ENCODE data around the gene SULT1E1.

SULT1E1 gene

DNA sequence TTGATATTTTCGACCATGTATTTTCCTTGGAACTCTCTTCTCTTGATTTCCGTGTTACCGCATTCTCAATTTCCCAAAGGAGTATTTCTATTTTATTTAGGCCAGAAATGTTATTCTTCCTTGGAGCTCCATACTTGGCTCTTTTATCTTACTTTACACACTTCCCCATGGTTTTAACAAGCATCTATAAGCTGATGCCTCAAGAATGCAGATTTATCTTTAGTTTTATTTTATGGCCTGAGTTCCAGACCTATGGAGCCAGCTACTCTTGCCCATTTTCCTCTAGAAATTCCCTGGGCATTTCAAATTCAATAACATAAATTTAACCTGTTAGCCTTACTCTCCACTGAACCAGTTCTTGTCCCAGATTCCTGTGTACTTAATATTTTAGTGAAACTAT is 43.7 kb downstream of the SULT1E1 start:
- H3K4me2 ChIP-seq (ENCODE audit: low read length), result no peak overlapping the region
- H3K9ac ChIP-seq (ENCODE audit: low read length), result no peak overlapping the region
- no peaks in the 10 kb centered on the region for H3K36me3 ChIP-seq (replicated peaks; ENCODE audit: low read depth, low read length)
- no peak overlapping the region for H3K4me3 ChIP-seq (ENCODE audit: low read length)
- H3K79me2 ChIP-seq (ENCODE audit: low read length), result no peaks in the 10 kb centered on the region
- no peaks in the 10 kb centered on the region for H3K4me1 ChIP-seq (ENCODE audit: low read length)
- H4K20me1 ChIP-seq (ENCODE audit: insufficient read depth, low read length), result no peaks in the 10 kb centered on the region
- TF ChIP-seq EZH2phosphoT487 (IDR thresholded peaks at IDR 0.05; ENCODE audit: low read depth), result no peak
- TF ChIP-seq, protein P1, sequence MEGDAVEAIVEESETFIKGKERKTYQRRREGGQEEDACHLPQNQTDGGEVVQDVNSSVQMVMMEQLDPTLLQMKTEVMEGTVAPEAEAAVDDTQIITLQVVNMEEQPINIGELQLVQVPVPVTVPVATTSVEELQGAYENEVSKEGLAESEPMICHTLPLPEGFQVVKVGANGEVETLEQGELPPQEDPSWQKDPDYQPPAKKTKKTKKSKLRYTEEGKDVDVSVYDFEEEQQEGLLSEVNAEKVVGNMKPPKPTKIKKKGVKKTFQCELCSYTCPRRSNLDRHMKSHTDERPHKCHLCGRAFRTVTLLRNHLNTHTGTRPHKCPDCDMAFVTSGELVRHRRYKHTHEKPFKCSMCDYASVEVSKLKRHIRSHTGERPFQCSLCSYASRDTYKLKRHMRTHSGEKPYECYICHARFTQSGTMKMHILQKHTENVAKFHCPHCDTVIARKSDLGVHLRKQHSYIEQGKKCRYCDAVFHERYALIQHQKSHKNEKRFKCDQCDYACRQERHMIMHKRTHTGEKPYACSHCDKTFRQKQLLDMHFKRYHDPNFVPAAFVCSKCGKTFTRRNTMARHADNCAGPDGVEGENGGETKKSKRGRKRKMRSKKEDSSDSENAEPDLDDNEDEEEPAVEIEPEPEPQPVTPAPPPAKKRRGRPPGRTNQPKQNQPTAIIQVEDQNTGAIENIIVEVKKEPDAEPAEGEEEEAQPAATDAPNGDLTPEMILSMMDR (IDR thresholded peaks at IDR 0.05; ENCODE audit: low read depth, low read length), result no peak
- H2AFZ ChIP-seq (ENCODE audit: low read depth, low read length), result no peak overlapping the region
- no peak overlapping the region for H3K27ac ChIP-seq (ENCODE audit: low read length)
- H3K9me3 ChIP-seq (ENCODE audit: insufficient read depth, low read length), result no peaks in the 10 kb centered on the region
- H3K27me3 ChIP-seq (ENCODE audit: low read depth, low read length), result no peaks in the 10 kb centered on the region

DNA sequence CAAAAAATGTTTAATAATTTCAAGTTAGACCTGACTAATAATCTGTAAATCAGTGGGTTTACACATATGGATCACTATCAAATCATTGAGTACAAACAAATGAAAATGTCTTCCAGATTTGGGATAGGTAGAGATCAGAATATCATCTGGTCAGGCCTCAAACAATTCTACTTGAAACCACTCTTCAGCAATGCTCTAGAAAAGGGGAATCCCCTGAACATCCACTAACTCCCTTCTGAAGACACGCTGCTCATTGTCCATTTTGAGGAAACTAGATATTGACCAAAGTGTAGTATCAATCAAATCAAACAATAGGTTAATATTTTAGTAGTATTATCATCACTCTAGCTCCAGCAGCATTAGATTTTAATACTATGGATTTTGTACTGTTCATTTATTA is 46.3 kb downstream of the SULT1E1 start:
- H3K27ac ChIP-seq (ENCODE audit: low read length), result no peak overlapping the region
- H3K36me3 ChIP-seq (replicated peaks; ENCODE audit: low read depth, low read length), result no peaks in the 10 kb centered on the region
- H3K79me2 ChIP-seq (ENCODE audit: low read length), result no peaks in the 10 kb centered on the region
- no peaks in the 10 kb centered on the region for H4K20me1 ChIP-seq (ENCODE audit: insufficient read depth, low read length)
- no peak overlapping the region for H3K4me3 ChIP-seq (ENCODE audit: low read length)
- H3K9me3 ChIP-seq (ENCODE audit: insufficient read depth, low read length), result no peaks in the 10 kb centered on the region
- no peak for TF ChIP-seq EZH2phosphoT487 (IDR thresholded peaks at IDR 0.05; ENCODE audit: low read depth)
- TF ChIP-seq, protein P1 (IDR thresholded peaks at IDR 0.05; ENCODE audit: low read depth, low read length), result no peak
- no peaks in the 10 kb centered on the region for H3K4me1 ChIP-seq (ENCODE audit: low read length)
- no peaks in the 10 kb centered on the region for H3K27me3 ChIP-seq (ENCODE audit: low read depth, low read length)
- no peak overlapping the region for H2AFZ ChIP-seq (ENCODE audit: low read depth, low read length)
- no peak overlapping the region for H3K9ac ChIP-seq (ENCODE audit: low read length)
- no peak overlapping the region for H3K4me2 ChIP-seq (ENCODE audit: low read length)

DNA sequence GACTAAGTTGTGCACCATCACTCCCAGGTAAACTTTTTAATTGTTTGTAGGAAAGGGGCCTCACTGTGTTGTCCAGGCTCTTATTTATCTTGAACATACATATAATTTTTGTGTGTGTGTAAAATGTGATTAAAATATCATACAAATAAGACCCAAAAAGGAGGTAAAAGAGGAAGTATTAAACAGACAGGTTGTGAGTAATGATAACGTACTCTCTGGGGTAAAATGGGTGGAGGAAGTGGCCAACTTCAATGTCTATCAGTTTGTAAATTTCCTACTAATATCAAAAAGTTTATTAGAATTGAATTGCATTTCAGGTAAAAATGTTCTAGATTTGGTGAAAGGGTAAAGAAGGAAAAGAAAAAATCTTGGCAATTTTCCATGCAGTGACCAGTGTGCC is 48.8 kb downstream of the SULT1E1 start:
- no peaks in the 10 kb centered on the region for H3K36me3 ChIP-seq (replicated peaks; ENCODE audit: low read depth, low read length)
- no peak overlapping the region for H3K27ac ChIP-seq (ENCODE audit: low read length)
- H3K4me1 ChIP-seq (ENCODE audit: low read length), result no peaks in the 10 kb centered on the region
- no peak for TF ChIP-seq EZH2phosphoT487 (IDR thresholded peaks at IDR 0.05; ENCODE audit: low read depth)
- TF ChIP-seq, protein P1 (IDR thresholded peaks at IDR 0.05; ENCODE audit: low read depth, low read length), result no peak
- no peaks in the 10 kb centered on the region for H3K9me3 ChIP-seq (ENCODE audit: insufficient read depth, low read length)
- no peak overlapping the region for H3K9ac ChIP-seq (ENCODE audit: low read length)
- H3K79me2 ChIP-seq (ENCODE audit: low read length), result no peaks in the 10 kb centered on the region
- no peak overlapping the region for H2AFZ ChIP-seq (ENCODE audit: low read depth, low read length)
- H3K27me3 ChIP-seq (ENCODE audit: low read depth, low read length), result no peaks in the 10 kb centered on the region
- H4K20me1 ChIP-seq (ENCODE audit: insufficient read depth, low read length), result no peaks in the 10 kb centered on the region
- no peak overlapping the region for H3K4me2 ChIP-seq (ENCODE audit: low read length)
- H3K4me3 ChIP-seq (ENCODE audit: low read length), result no peak overlapping the region

DNA sequence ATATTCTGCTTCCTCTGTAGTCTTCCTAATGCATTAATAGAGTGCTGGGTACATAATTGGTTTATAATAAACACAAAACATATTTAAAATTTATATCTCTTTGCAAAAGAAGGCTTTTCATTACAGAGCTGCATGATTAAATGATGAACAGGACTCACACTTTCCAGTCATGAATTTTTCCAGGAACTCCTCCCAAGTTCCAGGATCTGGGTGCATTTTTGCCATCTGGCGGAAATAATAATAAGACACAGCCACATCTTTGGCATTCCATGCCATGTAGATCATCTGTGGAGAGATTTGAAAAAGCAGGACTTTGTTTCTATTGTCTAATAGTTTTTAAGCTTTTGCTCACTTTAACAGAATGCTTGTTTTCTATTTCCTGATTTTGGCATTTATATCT is 59.3 kb downstream of the SULT1E1 start:
- H4K20me1 ChIP-seq (ENCODE audit: insufficient read depth, low read length), result no peaks in the 10 kb centered on the region
- TF ChIP-seq, protein P1 (IDR thresholded peaks at IDR 0.05; ENCODE audit: low read depth, low read length), result no peak
- TF ChIP-seq EZH2phosphoT487 (IDR thresholded peaks at IDR 0.05; ENCODE audit: low read depth), result no peak
- H3K4me2 ChIP-seq (ENCODE audit: low read length), result no peak overlapping the region
- H3K27me3 ChIP-seq (ENCODE audit: low read depth, low read length), result no peaks in the 10 kb centered on the region
- no peaks in the 10 kb centered on the region for H3K4me1 ChIP-seq (ENCODE audit: low read length)
- H3K4me3 ChIP-seq (ENCODE audit: low read length), result no peak overlapping the region
- no peak overlapping the region for H3K27ac ChIP-seq (ENCODE audit: low read length)
- H3K79me2 ChIP-seq (ENCODE audit: low read length), result no peaks in the 10 kb centered on the region
- no peak overlapping the region for H3K9ac ChIP-seq (ENCODE audit: low read length)
- H3K9me3 ChIP-seq (ENCODE audit: insufficient read depth, low read length), result no peaks in the 10 kb centered on the region
- H3K36me3 ChIP-seq (replicated peaks; ENCODE audit: low read depth, low read length), result no peaks in the 10 kb centered on the region
- no peak overlapping the region for H2AFZ ChIP-seq (ENCODE audit: low read depth, low read length)
